GM19099 (cell line): ENCODE data around the gene PDCD1.

ENCODE experiments used
- POLR2A ChIP-seq: IDR thresholded peaks from 3 replicates; pipeline ENCODE4 v1.6.1; 2011; ENCODE audit warnings: low read depth; ENCODE audit not compliant: insufficient read length; ENCODE audit errors: extremely low read depth

Gene PDCD1

GRCh38 chr2:241858206-241859016 is at the start of gene PDCD1:
Gene PDCD1, minus strand, starts transcription at chr2:241858894. Its CDS starts 56 bp downstream, at chr2:241858838.
- TF ChIP-seq POLR2A: peak; percentile 94

DNA sequence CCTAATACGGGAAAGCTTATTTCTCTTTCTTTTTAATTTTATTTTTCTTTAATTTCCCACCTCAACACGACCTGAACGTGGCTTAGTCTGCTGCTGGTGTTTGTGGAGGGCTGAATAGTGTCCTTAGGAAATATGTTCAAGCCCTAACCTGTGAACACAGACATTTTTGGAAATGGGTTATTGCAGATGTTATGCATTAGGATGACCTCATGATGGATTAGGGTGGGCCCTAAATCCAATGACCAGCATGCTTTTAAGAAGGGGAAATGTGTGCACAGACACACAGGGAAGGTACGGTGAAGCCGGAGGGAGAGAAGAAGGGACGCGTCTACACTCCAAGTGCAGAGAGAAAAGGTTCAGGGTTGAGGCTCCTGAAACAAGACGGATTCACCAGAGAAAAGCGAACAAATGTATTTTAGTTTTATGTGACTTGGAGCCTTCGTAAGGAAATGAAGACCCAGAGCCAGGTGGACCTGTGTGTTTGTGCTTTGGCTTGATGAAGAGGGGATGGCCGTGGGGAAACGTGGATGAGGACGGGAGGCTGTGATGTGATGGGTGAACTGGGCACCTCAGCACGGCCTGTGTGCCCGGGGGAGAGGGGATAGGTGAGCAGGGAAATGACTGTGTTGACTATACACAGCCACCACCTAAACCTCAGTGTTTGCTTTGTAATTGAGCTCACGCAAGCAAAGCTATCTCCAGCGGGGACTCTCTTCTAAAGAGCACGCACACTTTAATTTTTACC is 48.3 kb upstream of the PDCD1 start:
- TF ChIP-seq POLR2A: no peak

DNA sequence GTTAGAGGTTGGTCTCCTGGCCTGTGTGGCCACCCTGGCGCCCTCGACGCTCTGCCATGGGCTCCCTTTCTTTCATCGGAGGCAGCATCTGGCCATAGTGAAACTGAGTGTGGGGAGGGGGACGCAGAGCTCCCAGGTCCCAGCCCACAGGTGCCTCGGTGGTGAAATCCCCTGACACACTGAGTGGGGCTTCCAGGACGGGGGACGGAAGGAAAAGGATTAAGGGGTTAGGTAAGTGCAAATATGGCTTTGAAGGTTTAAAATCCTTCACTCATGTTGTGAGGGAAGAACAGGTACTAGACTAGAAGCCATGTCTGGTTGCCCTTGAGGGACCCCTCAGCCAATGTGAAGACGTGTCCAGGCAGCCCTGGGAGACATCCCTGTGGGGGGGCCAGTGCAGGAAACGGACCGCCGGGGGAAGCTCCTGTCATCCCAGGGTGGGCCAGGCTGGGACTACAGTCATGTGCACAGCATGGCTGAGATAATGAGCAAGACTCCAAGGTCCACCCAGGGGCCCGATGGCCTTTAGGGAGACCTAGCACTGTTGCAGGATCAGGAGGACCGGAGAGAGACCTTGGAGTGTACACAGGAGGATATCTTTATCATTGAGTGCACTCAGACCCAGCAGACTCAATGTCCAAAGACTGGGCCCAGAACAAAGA is 47.2 kb upstream of the PDCD1 start:
- TF ChIP-seq POLR2A: no peak

- no peak for TF ChIP-seq POLR2A
These were observed 46.4 kb upstream of the PDCD1 start for GRCh38 chr2:241904791-241905710.

DNA sequence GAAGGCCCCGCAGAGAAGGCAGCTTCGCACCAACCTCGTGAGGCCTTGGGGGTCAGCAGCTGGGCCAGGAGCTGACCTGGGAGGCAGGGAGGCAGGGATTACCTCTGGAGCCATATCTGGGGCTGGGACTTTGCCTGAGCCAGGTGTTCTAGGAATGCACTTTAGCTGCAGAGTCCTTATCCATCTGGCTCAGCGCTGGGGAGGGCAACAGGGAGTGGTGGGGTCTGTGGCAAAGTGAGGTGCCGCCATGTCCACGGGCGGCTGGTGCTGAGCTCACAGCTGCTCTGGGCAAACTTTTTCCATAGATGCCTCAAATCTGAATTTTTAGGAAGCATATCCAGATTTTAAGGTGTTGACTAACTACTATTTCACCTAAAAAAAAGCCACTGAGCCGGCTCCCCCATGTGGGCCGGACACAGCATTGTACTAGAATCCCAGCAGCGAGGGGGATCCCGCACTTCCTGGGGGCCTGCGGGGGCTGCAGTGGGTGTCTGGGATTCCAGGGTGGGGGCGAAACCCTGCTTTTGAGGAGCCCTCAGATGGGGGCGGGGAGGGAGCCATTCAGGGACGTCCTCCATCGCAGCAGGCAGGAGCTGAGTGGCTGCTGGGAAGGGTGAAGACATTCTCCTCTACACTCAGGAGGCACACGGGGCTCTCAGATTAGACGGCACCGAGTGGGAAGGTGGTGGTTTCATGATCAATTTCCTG is 45.5 kb upstream of the PDCD1 start:
- TF ChIP-seq POLR2A: no peak

GRCh38 chr2:241903121-241904010 is 44.7 kb upstream of the PDCD1 start:
- TF ChIP-seq POLR2A: no peak

GRCh38 chr2:241902357-241902991 is 43.8 kb upstream of the PDCD1 start:
- TF ChIP-seq POLR2A: no peak

DNA sequence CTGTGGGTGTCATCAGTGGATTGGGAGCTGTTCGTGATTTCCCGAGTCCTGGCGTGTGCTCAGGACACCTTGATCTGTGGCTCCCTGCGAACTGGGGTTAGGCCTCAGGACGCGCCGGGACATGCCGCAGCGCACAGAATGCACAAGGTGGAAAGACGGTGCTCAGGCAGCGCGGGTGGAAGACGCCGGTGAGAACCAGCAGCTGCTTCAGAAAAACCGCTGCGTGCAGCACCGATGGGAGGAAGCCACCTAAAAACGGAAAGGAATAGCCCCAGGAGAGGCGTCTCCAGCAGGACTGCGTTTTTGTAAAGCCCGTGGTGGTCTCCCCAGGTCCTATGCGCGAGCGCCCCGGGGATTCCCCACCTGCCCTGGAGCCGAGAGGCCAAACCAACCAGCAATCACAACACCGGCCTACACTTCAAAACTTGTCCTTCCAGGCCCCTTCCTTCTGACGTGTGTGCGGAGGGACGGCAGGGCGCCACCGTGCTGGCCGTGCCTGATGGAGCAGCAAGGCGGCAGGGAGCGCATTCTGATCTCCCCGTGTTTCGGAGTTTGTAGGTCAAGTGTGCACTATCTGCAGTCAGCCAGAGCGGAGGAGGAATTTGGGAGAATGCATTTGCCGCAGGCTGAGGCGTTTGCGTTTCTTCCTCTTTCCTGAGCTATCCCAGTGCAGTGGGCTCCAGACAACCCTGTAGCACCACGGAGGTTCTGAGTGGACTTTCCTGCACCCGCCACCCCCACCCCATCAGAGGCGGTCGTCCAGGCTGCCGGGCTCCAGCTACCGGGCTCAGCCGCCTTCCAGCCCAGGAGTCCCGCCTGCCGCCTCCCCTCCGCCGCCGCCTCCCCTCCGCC is 43.0 kb upstream of the PDCD1 start:
- TF ChIP-seq POLR2A: no peak

GRCh38 chr2:241901018-241901380 is 42.3 kb upstream of the PDCD1 start:
- no peak for TF ChIP-seq POLR2A

DNA sequence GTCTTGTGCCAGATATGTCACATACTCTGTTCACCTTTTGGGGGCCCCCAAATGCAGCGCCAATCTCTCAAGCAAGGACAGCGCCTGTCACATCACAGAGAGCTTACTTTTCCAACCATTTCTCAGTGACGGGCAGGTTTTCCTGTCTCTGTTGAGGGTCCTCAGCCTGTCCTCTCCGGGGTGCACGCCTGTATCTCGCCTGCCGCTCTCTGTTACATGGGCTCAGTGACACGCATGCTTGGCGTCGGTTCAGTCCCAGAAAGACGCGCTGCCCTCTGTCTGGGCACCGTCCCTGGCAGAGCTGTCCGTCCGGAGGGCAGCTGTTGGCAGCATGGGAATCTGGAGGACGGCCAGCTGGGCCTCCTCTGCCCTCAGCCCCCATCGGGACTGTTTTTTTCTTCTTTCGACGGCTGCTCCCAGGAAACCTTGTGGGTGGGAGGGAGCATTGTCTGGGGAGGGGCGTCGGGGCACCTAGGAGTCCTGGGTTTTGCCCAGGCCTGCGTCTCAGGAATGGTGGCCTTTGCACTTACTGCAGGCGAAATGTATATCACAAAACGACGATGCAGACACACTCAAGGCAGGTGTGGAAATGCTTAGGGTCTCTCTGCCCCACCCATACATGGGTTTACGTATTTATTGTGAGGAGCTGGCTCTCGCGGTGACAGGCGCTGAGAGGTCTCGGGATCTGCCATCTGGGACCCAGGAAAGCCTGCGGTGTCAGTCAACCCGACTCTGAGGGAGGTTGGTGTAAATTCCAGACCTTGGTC is 41.7 kb upstream of the PDCD1 start:
- no peak for TF ChIP-seq POLR2A
